NCI-H1694 (cell line): Measurements from ENCODE around the gene PRPF40A.

Experiments
- DNase-seq: peaks from one replicate; lab custom pipeline; 2025; lab: John Stamatoyannopoulos, UW

The PRPF40A gene

GRCh38 chr2:152651834-152652233 lies 65.4 kb downstream of the PRPF40A start:
- DNase-seq: no peak

DNA sequence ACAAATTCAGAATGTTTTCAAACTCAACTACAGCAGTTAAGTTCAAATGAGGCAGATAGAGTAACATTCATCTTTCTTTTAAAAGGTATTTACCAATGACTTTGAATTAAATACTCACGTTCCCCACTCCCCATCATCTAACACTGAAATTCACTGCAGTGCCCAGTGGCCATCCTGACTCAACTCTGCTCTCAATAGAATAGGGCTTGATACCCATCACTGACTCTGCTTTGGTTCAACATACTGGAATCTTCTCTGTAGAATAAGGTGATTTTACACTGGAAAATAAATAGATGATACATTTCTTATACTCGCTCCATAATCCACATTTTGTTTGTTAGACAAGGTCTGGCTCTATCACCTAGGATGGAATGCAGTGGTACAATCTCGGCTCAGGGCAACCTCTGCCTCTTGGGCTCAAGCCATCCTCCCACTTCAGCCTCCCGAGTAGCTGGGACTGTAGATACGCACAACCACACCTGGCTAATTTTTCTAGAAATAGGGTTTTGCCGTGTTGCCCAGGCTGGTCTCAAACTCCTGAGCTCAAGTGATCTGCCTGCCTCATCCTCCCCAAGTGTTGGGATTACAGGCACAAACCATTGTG lies 66.4 kb downstream of the PRPF40A start:
- no peak for DNase-seq

DNA sequence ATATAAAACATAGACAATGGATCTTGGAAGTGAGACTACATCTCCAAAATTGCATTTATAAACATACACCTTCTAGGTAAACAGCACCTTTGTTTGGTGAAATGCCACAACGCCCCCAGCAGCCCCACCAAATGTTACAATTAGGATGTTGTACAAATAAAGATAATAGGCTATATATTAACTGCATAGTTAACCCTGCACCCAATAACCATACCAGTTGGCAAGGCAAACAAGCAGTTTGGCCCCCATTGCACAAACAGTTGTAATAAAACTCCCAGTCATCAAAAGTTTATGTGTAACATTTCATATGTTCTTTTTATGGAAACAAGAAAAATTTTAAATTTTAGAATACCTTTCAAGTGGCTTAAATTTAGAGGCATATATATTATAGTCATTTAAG lies 67.3 kb downstream of the PRPF40A start:
- no peak for DNase-seq

DNA sequence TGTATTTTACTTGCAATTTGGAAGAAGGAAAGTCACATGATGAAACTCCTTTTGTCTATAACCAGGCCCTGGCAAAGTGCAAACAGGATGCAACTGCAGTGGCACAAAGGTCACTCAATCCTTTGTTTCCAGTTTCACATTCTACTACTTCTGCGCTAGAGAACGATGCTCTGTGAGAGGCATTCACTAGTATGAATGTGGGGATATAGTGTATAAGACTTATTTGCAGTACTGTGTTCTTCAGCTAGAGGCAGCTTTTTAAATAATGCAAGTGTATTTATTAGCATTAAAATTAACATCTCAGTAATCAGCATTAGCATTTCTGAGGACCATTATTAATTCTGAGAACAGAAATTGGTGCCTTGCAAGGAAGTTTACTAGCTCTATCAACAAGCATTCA lies 68.9 kb downstream of the PRPF40A start:
- no peak for DNase-seq

DNA sequence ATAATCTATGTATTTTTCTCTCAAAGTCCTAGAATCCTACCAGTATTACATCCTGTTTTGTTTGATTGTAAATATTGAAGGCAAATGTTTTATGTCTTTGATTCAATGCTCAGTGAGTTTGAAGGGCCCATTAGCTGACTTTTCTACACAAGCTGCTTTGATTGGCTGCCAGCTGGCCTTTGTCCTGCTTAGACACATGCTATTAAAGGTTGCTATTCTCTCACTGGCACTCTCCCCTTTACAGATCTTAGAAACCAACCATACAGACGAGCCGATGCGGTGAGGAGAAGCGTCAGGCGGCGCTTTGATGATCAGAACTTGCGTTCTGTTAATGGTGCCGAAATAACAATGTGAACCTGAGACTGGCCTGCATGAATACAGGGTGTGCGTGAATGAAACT lies 69.7 kb downstream of the PRPF40A start:
- DNase-seq: no peak

- DNase-seq: no peak
These were observed 70.5 kb downstream of the PRPF40A start for GRCh38 chr2:152646775-152647174.

- no peak for DNase-seq
These were observed 71.0 kb downstream of the PRPF40A start for GRCh38 chr2:152646264-152646663.

DNA sequence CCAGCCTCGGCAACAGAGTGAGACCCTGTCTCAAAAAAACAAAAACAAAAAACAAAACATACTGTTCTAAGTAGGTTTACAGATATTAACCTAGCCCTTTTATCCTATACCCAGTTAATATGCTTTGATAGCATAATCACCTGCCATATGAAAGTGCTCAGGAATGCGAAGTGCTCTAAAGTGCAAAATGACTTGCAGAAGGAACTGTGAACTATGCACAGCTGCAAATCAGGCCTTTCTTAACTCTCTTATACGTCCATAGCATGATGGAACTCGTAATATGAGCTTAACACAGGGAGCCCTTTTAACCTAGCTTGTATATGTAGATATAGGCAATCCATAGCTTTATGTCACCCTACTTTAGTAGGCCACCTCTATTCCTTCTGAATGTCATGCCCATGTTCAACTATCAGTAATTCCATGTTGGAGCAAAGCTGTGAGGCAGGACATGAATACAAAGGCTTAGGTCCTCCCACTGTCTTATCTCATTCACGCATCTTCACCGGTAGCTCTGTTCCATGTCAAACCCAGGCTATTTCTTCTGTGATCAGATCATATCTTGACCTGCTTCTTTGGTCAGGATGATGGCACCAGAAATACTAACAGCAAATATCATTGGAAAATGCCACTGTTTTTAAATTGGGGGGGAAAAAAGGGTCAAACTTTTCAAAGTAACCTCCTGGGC lies 72.9 kb downstream of the PRPF40A start:
- DNase-seq: no peak

- no peak for DNase-seq
These were observed 78.7 kb downstream of the PRPF40A start for GRCh38 chr2:152638590-152638989.

DNA sequence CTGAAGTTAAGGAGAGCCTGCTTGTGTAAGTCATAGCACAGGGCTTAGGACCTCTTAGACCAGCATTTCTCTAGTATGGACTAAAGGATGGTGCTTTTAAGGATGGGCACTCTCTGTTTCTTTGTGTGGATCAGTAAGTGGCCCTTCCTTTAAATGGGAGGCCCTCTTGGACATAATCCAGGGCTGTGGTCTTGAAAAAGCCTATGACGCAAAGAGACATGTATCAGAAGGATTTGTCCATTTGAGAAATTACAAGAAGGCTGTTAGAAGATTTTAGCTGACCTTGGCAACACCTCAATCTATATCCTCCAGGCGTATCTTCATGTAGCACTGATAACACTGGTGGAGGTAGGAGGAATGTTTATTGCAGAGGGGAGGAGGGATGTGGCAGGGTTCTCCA lies 79.2 kb downstream of the PRPF40A start:
- no peak for DNase-seq

- DNase-seq: no peak
These were observed 80.0 kb downstream of the PRPF40A start for GRCh38 chr2:152637251-152637650.

GRCh38 chr2:152635635-152636298 lies 81.5 kb downstream of the PRPF40A start:
- DNase-seq: peak; percentile 31

DNA sequence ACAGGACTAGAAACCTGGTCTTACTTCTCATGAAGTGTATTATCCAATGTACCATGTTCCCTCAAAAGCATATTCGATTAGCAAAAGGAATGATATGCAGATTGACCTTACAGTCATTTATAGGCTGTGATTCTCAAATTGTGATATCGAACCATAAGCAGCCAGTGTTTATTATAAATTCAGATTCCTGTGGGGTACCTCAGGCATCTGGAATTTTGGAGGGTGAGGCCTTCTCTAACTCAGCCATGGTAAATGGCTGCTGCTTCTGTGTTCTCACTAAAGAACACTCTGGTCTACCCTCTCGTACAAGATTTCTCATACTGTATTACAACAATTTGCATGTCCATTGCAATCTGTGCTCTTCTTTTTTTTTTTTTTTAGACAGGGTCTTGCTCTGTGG lies 84.5 kb downstream of the PRPF40A start:
- no peak for DNase-seq

GRCh38 chr2:152630466-152630865 lies 86.8 kb downstream of the PRPF40A start:
- no peak for DNase-seq

DNA sequence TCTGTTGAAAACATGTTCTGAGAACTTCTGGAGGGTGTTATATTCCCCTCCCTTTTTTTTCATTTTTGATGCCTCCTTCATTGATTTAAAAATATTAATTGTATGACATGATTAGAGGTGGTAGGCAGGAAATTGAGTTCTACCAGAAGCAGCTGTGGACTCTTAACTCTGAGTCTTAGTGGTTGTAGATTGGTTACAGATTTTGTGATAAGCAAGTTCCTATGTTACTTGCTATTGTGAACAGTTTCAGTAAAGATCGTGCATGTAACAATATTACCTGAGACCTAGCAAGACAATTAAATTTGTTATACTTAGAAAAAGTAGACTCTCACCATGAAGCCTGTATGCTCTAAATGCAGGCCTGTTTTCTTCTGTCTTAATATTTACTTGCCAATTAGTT lies 88.1 kb downstream of the PRPF40A start:
- no peak for DNase-seq

- DNase-seq: peak; percentile 46
These were observed 89.8 kb downstream of the PRPF40A start for GRCh38 chr2:152627351-152627957.

DNA sequence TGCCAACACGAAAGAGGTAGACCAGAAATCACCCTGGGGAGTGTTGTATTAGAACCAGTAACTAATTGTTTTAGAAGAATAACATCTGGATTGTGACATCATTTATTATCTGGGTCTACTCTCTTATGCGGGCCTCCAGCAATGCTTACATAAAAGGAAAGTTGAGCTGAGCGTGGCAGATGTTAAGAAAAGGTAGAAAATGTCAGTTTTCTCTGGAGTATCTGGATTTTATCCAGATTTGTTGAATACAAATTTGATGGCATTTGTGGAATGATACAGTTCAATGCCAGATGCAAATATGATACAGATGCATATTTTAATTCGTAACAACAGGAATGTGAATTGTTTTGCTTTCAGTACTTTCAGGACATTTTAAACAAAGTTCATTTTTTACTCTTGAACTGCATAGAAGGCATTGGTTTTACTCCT lies 90.3 kb downstream of the PRPF40A start:
- no peak for DNase-seq

DNA sequence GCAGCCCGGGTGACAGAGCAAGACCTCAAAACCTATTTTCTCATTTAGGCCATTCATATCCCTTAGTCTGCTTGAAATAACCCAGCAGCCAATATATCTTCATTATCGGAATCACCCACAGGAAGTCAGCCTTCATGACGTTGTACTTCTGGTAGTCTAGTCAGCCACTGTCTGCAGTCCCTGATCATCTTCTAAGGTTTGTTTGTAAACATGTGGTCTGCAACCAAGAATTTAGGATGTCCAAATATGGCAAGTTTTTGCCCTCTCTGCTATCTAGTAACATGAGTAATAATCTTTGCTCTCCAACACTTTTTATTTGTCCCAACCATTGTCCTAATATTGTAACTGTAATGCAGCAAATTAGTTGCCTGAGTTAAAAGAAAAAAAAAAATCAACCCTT lies 92.5 kb downstream of the PRPF40A start:
- DNase-seq: no peak

DNA sequence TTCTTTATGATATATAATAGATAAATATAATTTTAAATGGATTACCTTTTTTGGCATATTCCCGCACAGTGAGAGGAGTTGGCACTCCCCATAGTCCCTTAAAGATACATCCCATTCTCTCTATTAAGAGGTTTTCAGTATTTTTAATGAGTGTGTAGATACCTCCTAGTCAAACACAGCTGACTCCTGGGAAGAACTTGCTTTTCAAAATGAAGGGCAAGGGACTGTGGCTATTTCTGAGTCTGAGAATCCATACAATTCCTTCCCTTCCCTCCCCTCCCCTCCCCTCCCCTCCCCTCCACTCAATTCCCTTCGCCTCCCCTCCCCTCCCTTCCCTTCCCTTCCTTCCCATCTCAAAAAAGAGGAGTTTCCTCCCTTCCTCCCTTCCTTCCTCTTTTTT lies 93.5 kb downstream of the PRPF40A start:
- no peak for DNase-seq

- no peak for DNase-seq
These were observed 94.1 kb downstream of the PRPF40A start for GRCh38 chr2:152623076-152623740.

DNA sequence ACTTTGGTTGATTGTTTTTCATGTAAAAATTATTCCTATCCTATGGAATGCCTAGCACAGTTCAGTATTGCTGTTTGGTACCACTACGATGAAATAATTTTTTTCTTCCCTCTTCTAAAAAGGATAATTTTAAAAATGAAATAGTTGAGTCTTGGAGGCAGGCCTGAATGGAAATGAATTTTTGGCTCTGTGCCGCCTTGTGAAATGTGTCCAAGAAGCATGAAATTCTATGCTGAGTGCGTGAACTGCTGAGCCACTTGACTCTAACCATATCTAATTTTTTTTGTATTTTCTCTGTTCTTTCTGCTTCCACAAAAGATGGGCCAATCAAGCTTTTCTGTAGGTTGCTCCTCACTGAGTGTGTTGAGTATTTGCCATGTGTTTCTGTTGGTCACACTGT lies 95.0 kb downstream of the PRPF40A start:
- no peak for DNase-seq

GRCh38 chr2:152620985-152621384 lies 96.3 kb downstream of the PRPF40A start:
- no peak for DNase-seq

DNA sequence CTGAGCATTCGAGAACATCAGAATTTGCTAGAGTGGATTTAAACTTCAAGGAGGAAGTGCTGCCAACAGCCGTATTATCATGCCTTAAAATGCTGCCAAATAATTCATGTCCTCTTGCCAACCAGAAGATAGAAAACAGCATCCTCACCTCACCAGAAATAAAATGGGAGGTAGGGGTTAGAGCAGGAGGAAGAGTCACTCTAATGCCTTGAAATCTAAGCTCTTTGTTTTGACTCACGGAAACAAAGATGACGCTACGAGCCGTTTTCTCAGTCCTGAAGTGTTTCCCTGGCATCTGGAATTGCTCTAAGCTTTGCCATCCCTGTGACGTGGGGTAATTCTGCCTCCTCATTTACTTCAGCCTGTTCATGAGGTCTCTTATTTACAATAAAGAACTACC lies 97.1 kb downstream of the PRPF40A start:
- DNase-seq: no peak
